Measurements from ENCODE around the gene WIPI1. TPM values are rescaled to one million over a fixed set of nuclear protein-coding genes. Genes with fewer than 3 reads are reported as not detected.

Gene WIPI1
- total RNA-seq, 1 experiment from 2014 or later: 0.43 TPM

GRCh38 chr17:68461589-68461988 lies 4.3 kb upstream of the WIPI1 start:
- Histone ChIP-seq H3K27me3 (replicated peaks; ENCODE audit: insufficient read depth, low read depth, low read length, poor library complexity) (peaks cover 14% of the 10 kb centered on the region), H3K4me3 (ENCODE audit: low read depth, low read length, poor library complexity, severe bottlenecking) (no peak overlapping the region), H3K36me3 (ENCODE audit: insufficient read depth, low read length, poor library complexity, severe bottlenecking) (no peaks in the 10 kb centered on the region), H3K4me1 (ENCODE audit: insufficient read depth, low read length, poor library complexity, severe bottlenecking) (peaks cover 7% of the 10 kb centered on the region), H3K9me3 (ENCODE audit: low read depth, low read length, poor library complexity, severe bottlenecking) (no peaks in the 10 kb centered on the region), H3K27ac (ENCODE audit: low read depth, low read length, poor library complexity, severe bottlenecking) (no peak overlapping the region)
- BruUV-seq (replicated peaks): no TSS peak
- TF ChIP-seq EZH2 (IDR thresholded peaks at IDR 0.05; ENCODE audit: borderline replicate concordance, low read depth, low read length, poor library complexity, severe bottlenecking) (no peak), CTCF (conservative IDR thresholded peaks at IDR 0.05; ENCODE audit: low read depth, low read length) (no peak)
- DNase-seq (ENCODE audit: low spot score): no peak
- POLR2A ChIA-PET (ENCODE audit: low non-redundant PET): no interaction called here
- CTCF ChIA-PET: interaction anchor here (0.5 kb wide), 1 partner anchor 472 kb away, joined by 12 read pairs; no protein-coding TSS in a partner anchor
- intact Hi-C loops (cut with micrococcal nuclease; ENCODE audit: unreplicated experiment): loop anchor here (5.0 kb wide), 1 partner anchor 499 kb away; no protein-coding TSS in a partner anchor

GRCh38 chr17:68461122-68461539 lies 3.8 kb upstream of the WIPI1 start:
- ChIA-PET CTCF (no interaction called here), POLR2A (ENCODE audit: low non-redundant PET) (no interaction called here)
- Histone ChIP-seq H3K27me3 (replicated peaks; ENCODE audit: insufficient read depth, low read depth, low read length, poor library complexity) (peaks cover 14% of the 10 kb centered on the region), H3K9me3 (ENCODE audit: low read depth, low read length, poor library complexity, severe bottlenecking) (no peaks in the 10 kb centered on the region), H3K36me3 (ENCODE audit: insufficient read depth, low read length, poor library complexity, severe bottlenecking) (no peaks in the 10 kb centered on the region), H3K4me3 (ENCODE audit: low read depth, low read length, poor library complexity, severe bottlenecking) (no peak overlapping the region), H3K27ac (ENCODE audit: low read depth, low read length, poor library complexity, severe bottlenecking) (no peak overlapping the region), H3K4me1 (ENCODE audit: insufficient read depth, low read length, poor library complexity, severe bottlenecking) (peaks cover 12% of the 10 kb centered on the region)
- TF ChIP-seq CTCF (conservative IDR thresholded peaks at IDR 0.05; ENCODE audit: low read depth, low read length) (no peak), EZH2 (IDR thresholded peaks at IDR 0.05; ENCODE audit: borderline replicate concordance, low read depth, low read length, poor library complexity, severe bottlenecking) (no peak)
- intact Hi-C loops (cut with micrococcal nuclease; ENCODE audit: unreplicated experiment): loop anchor here (5.0 kb wide), 1 partner anchor 499 kb away; no protein-coding TSS in a partner anchor
- no peak for DNase-seq (ENCODE audit: low spot score)
- BruUV-seq (replicated peaks): no TSS peak

- intact Hi-C loops (cut with micrococcal nuclease; ENCODE audit: unreplicated experiment): loop anchor here (5.0 kb wide), 1 partner anchor 498 kb away; no protein-coding TSS in a partner anchor
- Histone ChIP-seq H3K36me3 (ENCODE audit: insufficient read depth, low read length, poor library complexity, severe bottlenecking) (no peaks in the 10 kb centered on the region), H3K9me3 (ENCODE audit: low read depth, low read length, poor library complexity, severe bottlenecking) (no peaks in the 10 kb centered on the region), H3K27ac (ENCODE audit: low read depth, low read length, poor library complexity, severe bottlenecking) (no peak overlapping the region), H3K4me1 (ENCODE audit: insufficient read depth, low read length, poor library complexity, severe bottlenecking) (peaks cover 13% of the 10 kb centered on the region), H3K4me3 (ENCODE audit: low read depth, low read length, poor library complexity, severe bottlenecking) (no peak overlapping the region), H3K27me3 (replicated peaks; ENCODE audit: insufficient read depth, low read depth, low read length, poor library complexity) (peaks cover 14% of the 10 kb centered on the region)
- ChIA-PET CTCF (no interaction called here), POLR2A (ENCODE audit: low non-redundant PET) (no interaction called here)
- TF ChIP-seq CTCF (conservative IDR thresholded peaks at IDR 0.05; ENCODE audit: low read depth, low read length): no peak
- no peak for TF ChIP-seq EZH2 (IDR thresholded peaks at IDR 0.05; ENCODE audit: borderline replicate concordance, low read depth, low read length, poor library complexity, severe bottlenecking)
- DNase-seq (ENCODE audit: low spot score): no peak
- BruUV-seq (replicated peaks): no TSS peak
Measured at GRCh38 chr17:68460715-68461114, 3.4 kb upstream of the WIPI1 start.

Data from A673 (cell line).